HTERT RPE-1 (cell line): ENCODE data around the gene ENPP7.

Experiments used
- in situ Hi-C: fragments of 300-500 bp; cut with MboI; formaldehyde crosslinking; loops from 4 replicates; pipeline ENCODE4 v1.14.3; 2020; ENCODE audit warnings: low sequenced_read_pairs

The ENPP7 gene

GRCh38 chr17:79776376-79777119 lies 45.8 kb downstream of the ENPP7 start:
- in situ Hi-C loops: no loop called here

GRCh38 chr17:79777120-79777893 lies 46.6 kb downstream of the ENPP7 start:
- in situ Hi-C loops: no loop called here

DNA sequence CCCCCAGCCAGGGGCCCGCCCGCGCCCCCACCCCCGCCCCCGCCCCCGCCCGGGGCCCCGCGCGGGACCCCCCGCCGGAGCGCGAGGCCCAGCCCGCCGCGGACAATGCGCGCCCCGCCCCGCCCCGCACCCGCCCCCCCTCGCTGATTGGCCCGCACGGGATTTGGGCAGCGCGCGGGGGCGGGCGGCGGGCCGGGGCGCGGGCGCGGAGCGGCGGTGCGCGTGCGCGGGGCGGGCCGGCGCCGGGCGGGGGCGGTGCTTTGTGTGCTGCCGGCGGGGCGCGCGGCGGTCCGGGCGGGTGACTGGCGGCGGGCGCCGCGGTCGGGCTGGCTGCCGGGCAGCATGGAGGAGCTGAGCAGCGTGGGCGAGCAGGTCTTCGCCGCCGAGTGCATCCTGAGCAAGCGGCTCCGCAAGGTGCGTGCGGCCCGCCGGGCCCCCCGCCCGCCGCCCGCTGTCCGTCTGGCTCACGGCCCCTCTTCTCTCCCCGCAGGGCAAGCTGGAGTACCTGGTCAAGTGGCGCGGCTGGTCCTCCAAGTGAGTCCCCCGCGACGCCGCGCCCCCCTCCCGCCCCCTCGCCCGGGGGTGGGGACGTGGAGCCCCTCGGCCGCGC lies 47.3 kb downstream of the ENPP7 start, which contains the start of gene CBX2:
CBX2 (plus strand) TSS at position 255 of the 610 bp plus-strand sequence; CDS start at position 343, 88 bp downstream.
- in situ Hi-C loops: no loop called here

GRCh38 chr17:79778504-79779083 lies 47.9 kb downstream of the ENPP7 start:
- in situ Hi-C loops: no loop called here

GRCh38 chr17:79779084-79779529 lies 48.4 kb downstream of the ENPP7 start:
- in situ Hi-C loops: no loop called here

GRCh38 chr17:79779661-79780365 lies 49.1 kb downstream of the ENPP7 start:
- in situ Hi-C loops: no loop called here

DNA sequence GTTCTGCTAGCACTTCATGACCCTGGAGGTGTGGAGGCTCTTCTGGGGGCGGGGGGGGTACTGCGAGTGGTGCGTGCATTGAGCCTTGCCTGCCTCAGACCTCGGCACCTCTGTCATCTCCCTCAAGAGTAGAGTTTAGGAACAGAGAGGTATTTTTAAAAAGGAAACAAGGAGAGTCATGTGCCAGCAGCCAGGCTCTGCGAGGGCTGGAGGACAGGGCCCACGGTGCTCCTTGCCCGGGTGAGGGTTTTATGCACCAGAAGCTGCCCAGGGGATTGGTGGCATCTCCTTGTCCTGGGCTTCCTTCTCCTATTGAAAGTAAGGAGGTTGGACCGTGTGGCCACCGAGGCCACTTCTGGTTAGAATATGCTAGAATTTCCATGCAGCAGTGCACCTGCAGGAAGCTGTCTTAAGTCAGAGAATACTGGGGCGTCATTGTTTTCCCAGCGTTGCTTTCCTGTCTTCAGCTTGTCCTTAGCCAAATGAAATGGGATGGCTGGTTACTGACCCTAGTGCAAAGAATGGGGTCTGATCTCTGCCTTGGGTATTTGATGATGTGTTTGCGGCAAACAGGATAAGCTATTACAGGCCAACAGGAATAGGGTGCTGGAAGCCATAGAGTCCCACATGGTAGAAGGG lies 50.4 kb downstream of the ENPP7 start:
- in situ Hi-C loops: no loop called here

DNA sequence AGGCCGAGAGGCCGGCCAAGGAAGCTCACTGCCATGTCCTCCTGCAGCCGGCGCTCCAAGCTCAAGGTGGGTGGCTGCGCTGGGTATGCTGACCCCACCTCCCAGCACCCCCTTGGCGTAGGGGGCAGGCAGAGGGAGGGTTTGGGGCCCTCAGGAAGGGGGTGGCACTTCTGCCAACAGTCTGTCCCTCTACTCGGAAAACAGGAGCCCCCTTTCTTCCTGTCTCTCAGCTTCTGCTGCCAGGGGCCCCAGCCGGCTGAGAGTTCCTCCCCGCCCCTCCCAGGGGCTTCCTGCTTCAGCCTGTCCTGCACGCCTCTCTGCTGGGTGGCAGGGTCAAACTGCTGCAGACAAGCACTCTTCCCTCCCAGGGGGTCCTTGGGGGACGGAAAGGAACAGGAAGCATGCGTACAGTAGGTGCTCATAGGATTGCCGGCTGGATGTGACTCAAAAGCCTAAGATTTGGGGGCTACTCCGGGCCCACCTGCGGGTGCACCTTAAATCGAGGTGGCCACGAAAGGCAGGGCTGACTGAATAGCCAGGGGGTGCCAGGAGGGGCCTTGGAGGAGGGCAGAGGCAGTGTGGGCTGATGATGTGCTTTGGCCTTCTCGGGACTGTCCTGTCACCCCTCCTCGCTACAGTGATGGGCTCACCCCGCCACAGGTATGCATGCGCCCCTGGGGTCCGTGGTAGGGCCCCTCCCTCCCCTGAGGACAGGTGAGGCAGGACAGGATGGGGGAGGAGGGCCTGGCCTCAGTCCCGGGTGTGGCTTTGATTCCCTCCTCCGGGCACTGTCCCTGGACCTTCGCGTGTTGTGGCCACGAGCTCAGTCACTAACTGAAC lies 51.2 kb downstream of the ENPP7 start:
- in situ Hi-C loops: no loop called here

DNA sequence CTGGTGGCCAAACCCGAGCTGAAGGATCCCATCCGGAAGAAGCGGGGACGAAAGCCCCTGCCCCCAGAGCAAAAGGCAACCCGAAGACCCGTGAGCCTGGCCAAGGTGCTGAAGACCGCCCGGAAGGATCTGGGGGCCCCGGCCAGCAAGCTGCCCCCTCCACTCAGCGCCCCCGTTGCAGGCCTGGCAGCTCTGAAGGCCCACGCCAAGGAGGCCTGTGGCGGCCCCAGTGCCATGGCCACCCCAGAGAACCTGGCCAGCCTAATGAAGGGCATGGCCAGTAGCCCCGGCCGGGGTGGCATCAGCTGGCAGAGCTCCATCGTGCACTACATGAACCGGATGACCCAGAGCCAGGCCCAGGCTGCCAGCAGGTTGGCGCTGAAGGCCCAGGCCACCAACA lies 53.1 kb downstream of the ENPP7 start:
- in situ Hi-C loops: no loop called here

GRCh38 chr17:79784353-79785016 lies 53.7 kb downstream of the ENPP7 start:
- in situ Hi-C loops: no loop called here

DNA sequence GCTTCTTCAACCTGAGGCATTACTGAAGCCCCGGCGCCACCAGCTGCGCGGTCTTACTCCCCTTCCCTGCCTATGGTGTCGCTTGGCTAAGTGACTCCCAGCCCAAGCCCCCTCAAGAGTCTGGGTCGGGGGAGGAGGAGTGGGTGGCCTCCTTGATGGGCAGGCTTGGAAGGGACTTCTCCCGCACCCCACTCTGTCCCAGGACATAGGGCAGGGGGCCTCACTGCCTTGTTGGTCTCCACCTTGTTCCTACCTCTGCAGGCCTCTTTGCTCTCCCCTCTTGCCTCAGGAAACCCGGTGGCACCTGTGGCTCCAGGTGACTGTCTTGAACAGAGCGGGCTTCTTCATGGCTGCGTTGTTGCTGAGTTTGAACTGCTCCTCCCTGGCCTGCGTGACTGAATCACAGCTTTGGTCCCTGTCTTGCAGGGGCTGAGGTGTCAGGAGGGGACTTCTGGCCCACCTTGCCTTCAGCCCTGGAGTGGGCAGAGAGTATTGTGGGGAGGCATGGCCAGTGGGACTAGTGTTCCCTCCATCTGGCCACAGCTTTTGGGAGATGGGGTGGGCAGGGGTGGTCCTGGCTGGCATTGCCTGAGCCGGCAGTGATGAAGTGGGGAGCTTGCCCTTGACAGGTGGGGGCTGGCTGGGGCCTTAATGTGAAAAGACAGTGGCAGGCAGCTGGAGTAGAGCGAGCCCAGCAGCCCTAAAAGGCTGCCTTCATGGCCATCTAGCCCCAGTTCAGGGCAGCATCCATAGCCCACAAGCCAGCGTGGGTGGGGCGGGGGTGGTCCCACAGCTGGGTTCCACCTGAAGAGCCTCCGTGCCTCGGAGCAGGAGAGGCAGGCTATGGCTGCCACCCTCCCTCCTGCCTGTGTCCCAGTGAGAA lies 54.5 kb downstream of the ENPP7 start:
- in situ Hi-C loops: no loop called here

GRCh38 chr17:79785900-79786810 lies 55.4 kb downstream of the ENPP7 start:
- in situ Hi-C loops: no loop called here

- in situ Hi-C loops: no loop called here
Measured at GRCh38 chr17:79786930-79787643, 56.3 kb downstream of the ENPP7 start.

- in situ Hi-C loops: no loop called here
Measured at GRCh38 chr17:79788455-79788854, 57.7 kb downstream of the ENPP7 start.

DNA sequence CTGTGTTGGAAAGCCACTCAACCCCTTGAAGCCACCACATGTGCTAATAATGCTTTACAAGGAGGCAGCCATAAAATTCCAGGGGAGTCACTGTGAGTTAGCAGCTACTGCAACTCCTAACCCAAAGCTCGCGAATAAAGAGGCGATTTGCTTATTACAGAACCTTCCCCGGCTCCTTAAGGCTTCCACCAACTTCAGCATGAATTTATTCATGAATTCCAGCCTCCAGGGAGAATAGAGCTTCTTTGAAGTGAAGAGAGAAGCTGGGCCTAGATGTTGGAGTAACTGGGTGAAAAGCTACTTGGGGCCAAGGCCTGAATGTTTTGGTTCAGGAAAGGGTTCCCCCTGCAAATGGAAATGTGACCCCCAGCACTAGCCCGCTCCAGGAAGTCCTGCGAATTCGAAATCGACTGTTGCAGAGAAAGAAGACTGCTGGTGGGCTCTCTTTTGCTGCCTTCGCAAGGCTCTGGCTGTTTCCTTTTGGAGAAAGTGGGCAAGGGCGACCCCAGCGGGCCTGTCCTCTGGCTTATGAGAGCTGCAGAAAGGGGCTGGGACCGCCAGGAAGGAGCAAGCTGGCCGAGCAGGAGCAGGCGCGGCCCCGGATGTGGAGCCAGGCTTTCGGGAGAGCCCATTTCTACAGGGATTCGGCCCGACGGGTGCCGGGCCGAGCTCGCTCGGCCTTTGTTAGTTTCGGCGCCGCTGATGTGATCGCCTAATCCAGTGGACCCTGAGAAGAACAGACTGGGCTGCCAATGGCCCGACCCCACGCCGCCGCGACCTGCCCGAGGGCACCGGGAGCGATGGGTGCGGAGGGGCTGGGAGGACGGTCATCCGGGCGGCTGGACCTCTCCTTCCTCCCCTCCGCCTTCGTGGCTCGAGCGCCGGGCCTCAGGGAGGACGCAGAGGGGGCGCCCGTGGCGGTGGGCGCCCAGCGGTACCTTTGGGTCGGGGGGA lies 58.5 kb downstream of the ENPP7 start:
- in situ Hi-C loops: no loop called here
